ENCODE measurements around the gene ZNF821.
"Not testable (repeated sequence)": the region's sequence is repeated elsewhere in the genome, so short reads cannot be mapped to it uniquely, and the experiment has no call there.

Gene ZNF821

DNA sequence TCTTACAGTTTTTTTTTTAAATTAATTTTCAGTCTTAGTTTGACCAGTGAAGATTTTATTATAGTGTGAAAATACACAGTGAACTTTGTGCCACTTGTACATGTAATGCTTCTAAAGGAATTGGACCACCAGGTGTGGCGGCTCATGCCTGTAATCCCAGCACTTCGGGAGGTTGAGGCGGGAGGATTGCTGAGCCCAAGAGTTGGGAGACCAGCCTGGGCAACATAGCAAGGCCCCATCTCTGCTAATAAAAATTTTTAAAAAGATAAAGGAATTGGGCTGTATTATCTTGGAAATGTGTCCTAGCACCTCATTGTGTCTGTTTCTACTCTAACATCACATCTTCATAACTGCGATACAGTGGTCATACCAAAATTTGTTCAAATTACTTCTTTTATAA, 15.2 kb upstream of the ZNF821 start:
- DNase-seq, result no peak

- DNase-seq, result no peak
These were observed 12.9 kb upstream of the ZNF821 start for GRCh38 chr16:71896764-71897368.

DNA sequence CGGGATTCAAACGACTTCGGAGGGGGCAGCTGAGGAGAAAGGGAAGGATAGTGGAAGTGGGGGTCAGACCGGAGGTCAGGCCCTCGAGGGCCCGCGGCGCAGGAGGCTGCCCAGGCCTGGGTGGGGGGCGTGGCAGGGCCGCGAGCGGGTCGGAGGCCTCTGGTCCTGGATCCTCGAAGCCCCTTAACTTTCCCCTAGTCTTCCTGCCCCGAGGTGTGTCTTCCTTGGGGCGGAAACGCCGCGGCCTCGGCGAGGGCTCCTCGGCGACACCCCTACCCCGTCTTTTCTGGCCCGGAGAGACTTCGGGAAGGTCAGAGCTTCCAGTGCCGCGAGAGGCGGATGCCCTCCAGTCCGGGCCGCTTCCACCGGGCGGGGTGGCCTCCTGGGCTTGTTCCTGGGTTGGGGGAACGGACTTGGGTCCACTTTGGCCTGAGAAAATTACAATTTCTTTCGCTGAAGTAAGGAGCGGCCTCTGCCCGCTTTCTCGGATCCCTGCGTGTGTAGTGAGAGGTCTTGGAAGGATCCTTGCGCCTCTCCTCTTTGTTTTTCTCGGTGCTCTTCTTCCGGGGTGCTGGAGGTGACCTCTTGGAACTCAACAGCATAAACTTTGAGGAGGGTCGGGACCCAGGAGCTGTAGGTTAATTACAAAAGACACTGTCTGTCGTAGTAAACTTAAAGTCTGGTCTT, 11.8 kb upstream of the ZNF821 start:
- no peak for DNase-seq

DNA sequence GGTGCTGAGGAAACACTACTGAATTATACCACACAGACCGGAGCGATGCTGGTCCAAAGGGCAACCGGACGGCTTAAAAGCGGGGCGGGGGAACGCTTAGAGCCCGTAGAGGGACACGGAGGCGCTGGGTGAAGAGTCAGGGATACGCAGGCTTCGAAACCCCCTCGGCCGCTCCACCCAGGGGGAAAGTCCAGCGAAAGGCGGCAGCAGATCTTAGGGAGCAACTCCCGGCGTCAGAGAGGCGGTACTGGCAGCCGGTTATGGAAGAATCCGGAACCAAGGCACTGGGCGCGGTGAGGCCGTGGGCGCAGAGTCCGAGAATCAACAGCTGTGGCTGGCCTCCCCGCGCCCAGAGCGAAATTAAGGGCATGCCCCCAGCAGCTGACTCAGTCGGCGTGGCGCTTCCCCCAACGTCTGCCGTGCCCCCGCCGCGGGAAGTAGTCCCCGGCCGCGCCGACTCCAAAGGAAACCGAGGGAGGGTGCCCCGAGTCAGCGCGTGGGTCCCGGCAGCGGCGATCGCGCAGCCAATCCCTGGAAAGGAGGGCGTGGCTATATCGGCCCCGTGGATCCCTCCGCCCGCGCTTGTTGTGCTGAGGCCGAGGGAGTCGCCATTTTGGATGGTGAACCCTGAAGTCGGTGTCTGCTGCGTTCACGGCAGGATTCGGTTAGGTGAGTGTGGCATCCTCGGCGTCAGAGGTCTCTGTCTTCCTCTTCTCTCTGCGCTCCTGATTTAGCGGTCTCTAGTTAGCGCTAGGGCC, 11.1 kb upstream of the ZNF821 start, which contains the start of gene IST1:
TSS of gene IST1 (plus strand) at position 611 of the 758 bp plus-strand sequence. CDS start 20,110 bp downstream, outside the sequence.
- DNase-seq, result peak; percentile 90

GRCh38 chr16:71894229-71894920, 10.4 kb upstream of the ZNF821 start:
- peak; percentile 31 for DNase-seq

DNA sequence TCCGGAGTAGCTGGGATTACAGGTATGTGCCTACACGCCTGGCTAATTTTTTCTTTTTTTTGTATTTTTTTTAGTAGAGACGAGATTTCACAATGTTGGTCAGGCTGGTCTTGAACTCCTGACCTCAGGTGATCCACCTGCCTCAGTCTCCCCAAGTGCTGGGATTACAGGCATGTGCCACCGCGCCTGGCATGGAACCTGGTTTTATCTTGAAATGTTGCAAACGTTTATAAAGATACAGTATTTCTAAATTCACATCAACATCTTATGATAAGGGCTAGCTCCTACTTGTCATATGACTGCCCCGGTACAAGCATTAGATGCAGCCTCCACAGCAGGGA, 9.9 kb upstream of the ZNF821 start:
- DNase-seq, result no peak

GRCh38 chr16:71889147-71889546, 5.2 kb upstream of the ZNF821 start:
- DNase-seq, result no peak

DNA sequence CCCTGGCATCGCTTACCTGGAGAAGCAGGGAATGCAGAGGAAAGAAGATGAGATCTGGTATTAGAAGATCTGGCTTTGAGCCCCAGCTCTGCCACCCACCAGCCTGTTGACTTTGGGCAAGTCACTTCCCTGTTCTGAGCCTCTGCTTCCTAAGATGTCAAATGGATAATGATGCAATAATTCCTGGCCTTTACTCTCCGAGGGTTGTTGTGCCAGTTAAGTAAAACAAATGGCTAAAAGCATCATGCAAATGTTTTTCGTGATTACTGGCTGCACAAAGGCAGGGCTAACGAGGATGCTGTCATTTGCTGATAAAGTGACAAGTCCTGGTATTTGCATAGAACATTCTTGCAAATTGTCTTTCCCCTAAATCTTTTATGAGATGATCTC, 1.3 kb upstream of the ZNF821 start:
- no peak for DNase-seq

DNA sequence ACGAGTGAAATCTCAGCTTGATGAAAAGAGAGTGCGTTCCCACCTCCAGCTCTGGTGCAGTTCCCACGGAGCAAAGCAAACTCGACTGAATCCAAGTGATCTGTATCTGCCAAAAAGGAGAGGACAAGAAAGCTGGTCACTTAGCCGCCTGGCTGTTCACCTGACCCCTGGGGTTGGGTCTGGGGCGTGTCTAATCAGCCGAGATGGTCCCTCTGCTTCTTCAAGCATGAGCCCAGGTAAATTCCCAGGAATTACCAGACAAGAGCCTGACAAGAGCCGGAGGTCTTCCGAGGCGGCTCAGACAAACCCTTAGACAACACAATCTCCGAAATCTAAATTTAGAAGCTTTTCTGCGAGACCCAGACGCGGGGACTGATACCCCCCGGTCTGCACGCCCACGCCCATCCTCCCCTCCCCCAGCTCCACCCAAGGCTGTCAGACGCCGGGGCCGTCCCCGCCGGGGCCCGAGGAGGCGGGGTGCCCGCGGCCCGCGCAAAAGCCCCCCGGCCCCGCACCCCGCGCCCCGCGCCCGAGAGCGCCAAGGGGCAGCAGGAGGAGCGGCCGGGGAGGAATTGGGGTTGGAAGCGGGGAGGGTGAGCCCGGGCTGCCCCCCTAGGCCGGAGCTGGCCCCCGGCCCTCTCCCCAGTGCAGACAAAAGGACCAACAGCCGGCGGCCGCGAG, 674 bp downstream of the ZNF821 start:
- DNase-seq, result peak; percentile 28

- peak; percentile 55 for DNase-seq
These were observed 1.3 kb downstream of the ZNF821 start for GRCh38 chr16:71882505-71883167.

DNA sequence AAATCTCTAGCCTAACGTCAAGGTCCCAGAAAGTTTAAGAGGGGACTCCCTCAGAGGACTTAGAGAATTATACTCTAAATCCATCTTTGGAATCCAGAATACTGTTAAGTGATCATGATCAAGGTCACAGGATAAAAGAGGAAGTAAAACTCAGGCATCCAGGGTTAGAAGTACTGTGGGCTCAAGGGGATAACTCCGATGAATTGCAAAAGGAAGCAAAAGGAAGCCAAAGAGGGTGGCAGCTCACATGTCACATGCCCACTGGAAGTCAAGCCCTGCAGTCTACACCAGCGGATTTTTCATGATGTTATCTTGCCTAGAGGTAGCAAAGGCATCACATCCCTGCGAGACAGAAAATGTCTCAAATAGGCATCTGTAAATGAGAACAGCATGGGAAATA, 3.8 kb downstream of the ZNF821 start:
- DNase-seq, result no peak

DNA sequence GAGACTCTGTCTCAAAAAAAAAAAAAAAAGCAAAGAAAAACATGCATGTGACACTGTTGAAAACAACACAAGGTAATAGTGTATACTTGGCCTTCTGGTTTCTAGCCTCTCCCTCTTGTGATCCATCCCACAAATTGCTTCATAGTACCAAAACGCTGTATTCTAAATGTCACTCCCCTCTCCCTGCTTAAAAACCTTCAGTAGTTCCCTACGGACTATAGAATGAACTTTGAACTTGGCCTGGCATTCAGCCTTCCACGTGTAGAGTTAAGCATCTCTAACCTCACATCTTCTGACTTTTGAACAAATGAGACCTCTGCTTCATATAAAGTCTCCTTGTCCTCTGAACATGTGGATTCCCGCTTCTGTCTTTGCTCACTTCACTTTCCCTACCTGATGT, 5.1 kb downstream of the ZNF821 start:
- no peak for DNase-seq

DNA sequence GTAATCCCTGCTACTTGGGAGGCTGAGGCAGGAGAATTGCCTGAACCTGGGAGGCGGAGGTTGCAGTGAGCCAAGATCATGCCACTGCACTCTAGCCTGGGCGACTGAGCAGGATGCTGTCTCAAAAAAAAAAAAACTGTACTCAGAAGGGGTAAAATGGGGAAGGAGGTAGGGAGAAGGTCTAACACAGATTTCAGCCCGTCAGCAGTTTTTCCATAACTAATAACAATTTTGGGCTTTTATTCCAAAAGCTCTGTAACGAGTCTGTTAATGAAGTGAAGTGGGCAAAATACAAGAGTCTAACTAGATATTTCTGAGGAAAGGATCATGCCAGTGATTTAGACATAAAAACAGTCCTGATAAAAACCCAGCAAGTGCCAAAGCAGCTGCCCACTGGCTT, 10.8 kb downstream of the ZNF821 start:
- DNase-seq, result no peak

- DNase-seq, result no peak
These were observed 13.2 kb downstream of the ZNF821 start for GRCh38 chr16:71870818-71871217.

- no peak for DNase-seq
These were observed 14.9 kb downstream of the ZNF821 start for GRCh38 chr16:71869089-71869488.

- peak; percentile 23 for DNase-seq
These were observed 16.0 kb downstream of the ZNF821 start for GRCh38 chr16:71867939-71868338.

- DNase-seq, result not testable (repeated sequence)
These were observed 16.8 kb downstream of the ZNF821 start for GRCh38 chr16:71867175-71867574.

DNA sequence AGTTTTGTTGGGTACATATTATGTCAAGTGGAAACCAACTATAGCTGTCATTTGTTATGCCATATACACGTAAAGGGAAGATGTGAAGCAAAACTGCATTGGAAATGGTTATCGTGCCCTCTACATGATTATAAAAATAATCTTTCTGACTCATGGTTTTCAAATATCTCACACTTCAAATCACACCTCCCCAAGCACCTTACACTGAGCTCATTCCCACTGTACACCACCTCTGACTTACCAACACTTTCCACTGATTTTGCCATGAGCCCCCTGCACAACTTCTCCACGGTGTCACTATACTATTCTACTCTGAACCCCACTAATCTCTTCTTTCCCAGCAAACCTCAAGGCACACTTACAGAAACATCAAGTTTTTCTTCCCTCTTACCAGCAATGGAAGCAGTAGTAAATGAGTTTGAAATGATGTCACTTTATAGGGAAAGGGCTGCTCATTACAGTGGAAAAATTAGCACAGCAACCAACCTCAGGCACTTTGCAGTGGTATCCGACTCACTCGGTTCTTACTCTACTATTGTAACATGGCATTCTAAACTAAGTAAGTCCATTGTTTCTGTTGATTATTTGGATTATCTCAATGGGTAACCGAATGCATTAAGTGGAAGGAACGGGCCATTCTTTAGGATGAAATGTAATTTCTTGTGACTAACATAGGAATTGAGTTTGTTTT, 18.7 kb downstream of the ZNF821 start:
- DNase-seq, result no peak

DNA sequence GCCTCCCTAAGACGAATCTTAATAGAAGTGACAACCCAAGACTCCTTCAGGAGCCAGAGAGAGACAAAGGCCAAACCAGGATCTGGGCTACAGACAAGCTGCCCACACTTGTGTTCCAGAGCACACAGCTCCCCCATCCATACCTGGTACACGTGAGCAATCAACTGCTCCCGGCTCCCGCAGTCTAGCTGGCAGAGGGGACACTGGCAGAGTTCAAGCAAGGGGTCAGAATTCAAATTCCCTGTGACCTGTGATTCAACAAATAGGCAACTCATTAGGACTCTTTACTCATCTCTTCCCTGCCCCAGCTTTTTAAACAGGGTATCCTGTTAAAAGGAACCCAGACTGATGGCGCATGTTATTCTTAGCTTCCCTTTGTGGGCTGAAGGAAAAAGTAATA, 20.0 kb downstream of the ZNF821 start:
- DNase-seq, result no peak

DNA sequence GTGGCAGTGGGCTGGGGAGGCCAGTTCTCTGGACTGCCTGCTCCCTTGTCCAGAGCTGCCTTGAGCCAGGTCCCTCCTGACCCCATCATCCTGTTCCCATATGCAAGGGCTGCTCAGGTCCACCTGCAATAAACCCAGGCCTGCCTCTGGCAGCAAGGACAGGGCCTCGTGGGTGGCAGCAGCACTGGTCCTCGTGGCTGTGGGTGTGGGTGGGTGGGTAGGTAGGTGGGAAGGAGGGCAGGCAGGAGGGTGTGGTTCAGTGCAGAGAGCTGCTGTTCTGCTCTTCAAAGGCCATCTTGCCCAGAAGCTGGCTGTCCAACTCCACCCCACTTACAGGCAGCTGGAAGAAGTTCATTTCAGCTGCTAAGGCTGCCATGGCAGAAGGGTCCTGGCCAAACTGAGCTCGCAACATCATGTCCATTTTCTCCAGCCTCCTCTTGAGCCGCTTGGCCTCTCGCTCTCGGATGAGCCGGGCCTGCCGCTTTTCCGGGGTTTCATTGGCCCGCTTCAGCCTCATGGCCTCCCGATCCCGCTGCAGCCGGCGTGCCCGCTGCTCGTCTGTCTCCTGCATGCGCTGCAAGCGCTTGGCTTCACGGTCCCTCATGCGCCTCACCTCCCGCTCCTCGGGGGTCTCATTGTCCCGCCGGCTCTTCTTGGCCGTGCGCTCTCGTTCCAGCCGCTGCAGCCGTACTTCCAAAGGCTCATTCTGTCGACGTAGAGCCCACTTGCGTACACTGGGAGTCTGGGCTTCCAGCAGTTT, 24.0 kb downstream of the ZNF821 start:
- DNase-seq, result no peak
